RWPE1 (cell line): Measurements from ENCODE around the gene ZMAT3.
"Not testable (repeated sequence)": the region's sequence is repeated elsewhere in the genome, so short reads cannot be mapped to it uniquely, and the experiment has no call there.

Experiments
- CTCF ChIA-PET: fragments of 350-600 bp; sonication (Branson Sonifier 250); formaldehyde crosslinking; extraction: SDS; loops from one replicate; lab custom pipeline; 2021; lab: Yijun Ruan, JAX
- POLR2A ChIA-PET: fragments of 400-600 bp; formaldehyde crosslinking; extraction: SDS; loops from one replicate; lab custom pipeline; 2020; ENCODE audit warnings: antibody characterized with exemption; ENCODE audit not compliant: low non-redundant PET; lab: Yijun Ruan, JAX
- DNase-seq: peaks from one replicate; pipeline ENCODE4 v3.0.0; 2012; ENCODE audit warnings: low spot score
- H3K27ac ChIP-seq: fragments of 450-650 bp; 2 replicates; pipeline ENCODE4 v1.5.1; 2017
- CTCF ChIP-seq: fragments of 450-650 bp; conservative IDR thresholded peaks from 2 replicates; pipeline ENCODE4 v1.5.1; 2017; ENCODE audit warnings: low read depth, mild to moderate bottlenecking

ZMAT3 gene

GRCh38 chr3:179063945-179064560, 7.6 kb downstream of the ZMAT3 start:
- POLR2A ChIA-PET = no interaction called here
- H3K27ac ChIP-seq = no peak overlapping the region
- no peak for DNase-seq

GRCh38 chr3:179056326-179056725, 15.3 kb downstream of the ZMAT3 start:
- no peak for TF ChIP-seq CTCF
- DNase-seq = no peak
- H3K27ac ChIP-seq = no peak overlapping the region
- CTCF ChIA-PET = no interaction called here
- POLR2A ChIA-PET = no interaction called here

More at GRCh38 chr3:179063945-179064560, 7.6 kb downstream of the ZMAT3 start:
- CTCF ChIA-PET = no interaction called here
- TF ChIP-seq CTCF = no peak

GRCh38 chr3:179054565-179054964, 17.0 kb downstream of the ZMAT3 start:
- H3K27ac ChIP-seq, DNase-seq, POLR2A ChIA-PET, CTCF ChIA-PET: not testable (repeated sequence)

- no peak overlapping the region for H3K27ac ChIP-seq
- no peak for TF ChIP-seq CTCF
- no peak for DNase-seq
- ChIA-PET CTCF (interaction anchor here (0.7 kb wide), 1 partner anchor 627 kb away, joined by 4 read pairs; no protein-coding TSS in a partner anchor), POLR2A (no interaction called here)
Measured at GRCh38 chr3:179046497-179047353, 24.9 kb downstream of the ZMAT3 start.

GRCh38 chr3:179045719-179046402, 25.7 kb downstream of the ZMAT3 start:
- ChIA-PET CTCF (no interaction called here), POLR2A (no interaction called here)
- TF ChIP-seq CTCF = no peak
- no peak for DNase-seq
- no peak overlapping the region for H3K27ac ChIP-seq

GRCh38 chr3:179038899-179039251, 32.7 kb downstream of the ZMAT3 start:
- CTCF ChIA-PET = not testable (repeated sequence)

GRCh38 chr3:179038216-179038898, 33.3 kb downstream of the ZMAT3 start:
- DNase-seq = no peak
- peak overlapping the region; percentile 22 for H3K27ac ChIP-seq
- ChIA-PET POLR2A (no interaction called here), CTCF (no interaction called here)
- no peak for TF ChIP-seq CTCF

More at GRCh38 chr3:179038899-179039251, 32.7 kb downstream of the ZMAT3 start:
- POLR2A ChIA-PET, DNase-seq: not testable (repeated sequence)
- H3K27ac ChIP-seq = peak overlapping the region; percentile 22
